GM12873 (cell line): ENCODE results near the gene TXNDC11.

Experiments used
- CTCF ChIP-seq: IDR thresholded peaks from 2 replicates; pipeline ENCODE4 v1.5.1; 2012; ENCODE audit warnings: low read depth, mild to moderate bottlenecking, moderate library complexity, low read length, control low read depth; ENCODE audit not compliant: insufficient read depth; ENCODE audit errors: missing control alignments

The TXNDC11 gene

GRCh38 chr16:11780991-11781680 lies 38.5 kb upstream of the TXNDC11 start:
- no peak for TF ChIP-seq CTCF

GRCh38 chr16:11779074-11779473 lies 36.4 kb upstream of the TXNDC11 start:
- TF ChIP-seq CTCF: no peak

- no peak for TF ChIP-seq CTCF
These were observed 31.5 kb upstream of the TXNDC11 start for GRCh38 chr16:11774065-11774626.

- TF ChIP-seq CTCF: no peak
These were observed 26.2 kb upstream of the TXNDC11 start for GRCh38 chr16:11768849-11769248.

GRCh38 chr16:11762431-11762830 lies 19.8 kb upstream of the TXNDC11 start:
- TF ChIP-seq CTCF: no peak

- TF ChIP-seq CTCF: no peak
These were observed 17.3 kb upstream of the TXNDC11 start for GRCh38 chr16:11759997-11760396.

GRCh38 chr16:11759163-11759834 lies 16.6 kb upstream of the TXNDC11 start:
- TF ChIP-seq CTCF: no peak
